Prostate gland (tissue), 2 donors: ENCODE data around the gene CDC14B.

Experiments
- CTCF ChIP-seq, 4 experiments: fragments of 200-600 bp in 2 of 4; fragments of 450-650 bp in 2 of 4; sonication (generic) in 2 of 4; IDR thresholded peaks; 1 replicate in 3 of 4; 2 replicates in 1 of 4; pipeline ENCODE4 v1.5.1; 2016 to 2019; ENCODE audit warnings: antibody characterized with exemption in 4 of 4, mild to moderate bottlenecking in 2 of 4, moderate library complexity in 2 of 4
- POLR2A ChIP-seq: fragments of 450-650 bp; IDR thresholded peaks from one replicate; pipeline ENCODE4 v1.6.1; 2016; ENCODE audit warnings: antibody characterized with exemption, mild to moderate bottlenecking
- POLR2AphosphoS5 ChIP-seq: sonication (generic); formaldehyde crosslinking; IDR thresholded peaks from one replicate; pipeline ENCODE4 v1.6.1; 2017; ENCODE audit warnings: antibody characterized with exemption

- TF ChIP-seq CTCF (IDR thresholded peaks at IDR 0.05) (no peak), POLR2A (no peak), POLR2AphosphoS5 (no peak)
These were observed 16.7 kb upstream of the CDC14B start for GRCh38 chr9:96636368-96636767.
